AG09319 (cell line): ENCODE measurements around the gene PRDM16.

Source experiments
- DNase-seq: peaks from one replicate; pipeline ENCODE4 v3.0.0-alpha.2; 2010; ENCODE audit warnings: low read depth; ENCODE audit errors: extremely low read depth
- CTCF ChIP-seq: IDR thresholded peaks from 2 replicates; pipeline ENCODE4 v1.5.1; 2011; ENCODE audit warnings: low read depth, mild to moderate bottlenecking, inconsistent platforms, low read length, moderate library complexity

Gene PRDM16

GRCh38 chr1:3092530-3092929 is 23.5 kb downstream of the PRDM16 start:
- DNase-seq = no peak
- TF ChIP-seq CTCF = no peak

GRCh38 chr1:3093898-3094626 is 25.1 kb downstream of the PRDM16 start:
- TF ChIP-seq CTCF = no peak
- DNase-seq = no peak

- DNase-seq = no peak
- TF ChIP-seq CTCF = no peak
Observed at GRCh38 chr1:3094863-3095780, 26.1 kb downstream of the PRDM16 start.

- TF ChIP-seq CTCF = no peak
- DNase-seq = no peak
Observed at GRCh38 chr1:3096345-3096744, 27.3 kb downstream of the PRDM16 start.

GRCh38 chr1:3097231-3097630 is 28.2 kb downstream of the PRDM16 start:
- no peak for DNase-seq
- TF ChIP-seq CTCF = no peak

- no peak for TF ChIP-seq CTCF
- no peak for DNase-seq
Observed at GRCh38 chr1:3097861-3098260, 28.9 kb downstream of the PRDM16 start.

GRCh38 chr1:3099861-3100260 is 30.9 kb downstream of the PRDM16 start:
- no peak for DNase-seq
- TF ChIP-seq CTCF = no peak
